Hepatocyte (in vitro differentiated cells): ENCODE measurements around the gene OSBPL6. TPM values are rescaled to one million over a fixed set of nuclear protein-coding genes. Genes with fewer than 3 reads are reported as not detected.

Source experiments
- DNase-seq: peaks from one replicate; pipeline ENCODE4 v3.0.0-alpha.2; 2016; ENCODE audit warnings: low spot score
- H2AFZ ChIP-seq: fragments of 200-600 bp; sonication (generic); 2 replicates; pipeline ENCODE4 v1.6.0; 2016; ENCODE audit warnings: antibody characterized with exemption, mild to moderate bottlenecking
- H3K27ac ChIP-seq: fragments of 200-600 bp; sonication (generic); 2 replicates; pipeline ENCODE4 v1.5.1; 2016; ENCODE audit warnings: mild to moderate bottlenecking
- H3K27me3 ChIP-seq: fragments of 200-600 bp; sonication (generic); 2 replicates; pipeline ENCODE4 v1.6.1; 2016
- H3K36me3 ChIP-seq: fragments of 200-600 bp; sonication (generic); replicated peaks from 2 replicates; pipeline ENCODE4 v1.5.1; 2016; ENCODE audit warnings: low read depth; ENCODE audit not compliant: insufficient read depth
- H3K4me1 ChIP-seq: fragments of 200-600 bp; sonication (generic); 2 replicates; pipeline ENCODE4 v1.5.1; 2016; ENCODE audit warnings: mild to moderate bottlenecking, moderate library complexity; ENCODE audit not compliant: insufficient read depth
- H3K4me2 ChIP-seq: fragments of 200-600 bp; sonication (generic); 2 replicates; pipeline ENCODE4 v1.6.0; 2016
- H3K4me3 ChIP-seq: fragments of 200-600 bp; sonication (generic); 2 replicates; pipeline ENCODE4 v1.5.1; 2016; ENCODE audit warnings: mild to moderate bottlenecking
- H3K79me2 ChIP-seq: fragments of 200-600 bp; sonication (generic); 2 replicates; pipeline ENCODE4 v1.6.0; 2017; ENCODE audit warnings: mild to moderate bottlenecking
- H3K9me2 ChIP-seq: fragments of 200-600 bp; sonication (generic); replicated peaks from 2 replicates; pipeline ENCODE4 v1.6.0; 2017; ENCODE audit warnings: mild to moderate bottlenecking; ENCODE audit not compliant: insufficient read depth
- H3K9me3 ChIP-seq: fragments of 200-600 bp; sonication (generic); 2 replicates; pipeline ENCODE4 v1.5.1; 2016; ENCODE audit warnings: low read depth, mild to moderate bottlenecking
- H4K20me1 ChIP-seq: fragments of 200-600 bp; sonication (generic); 2 replicates; pipeline ENCODE4 v1.6.0; 2016; ENCODE audit warnings: mild to moderate bottlenecking; ENCODE audit not compliant: insufficient read depth, poor library complexity, severe bottlenecking
- CTCF ChIP-seq: fragments of 200-600 bp; sonication (generic); IDR thresholded peaks from 2 replicates; pipeline ENCODE4 v1.5.1; 2016; ENCODE audit warnings: antibody characterized with exemption, mild to moderate bottlenecking; ENCODE audit not compliant: poor library complexity
- EZH2 ChIP-seq: fragments of 200-600 bp; sonication (generic); IDR thresholded peaks from 2 replicates; pipeline ENCODE4 v1.6.1; 2016; ENCODE audit warnings: antibody characterized with exemption, mild to moderate bottlenecking, borderline replicate concordance
- EZH2phosphoT487 ChIP-seq: fragments of 200-600 bp; sonication (generic); IDR thresholded peaks from one replicate; pipeline ENCODE4 v1.6.1; 2018; ENCODE audit warnings: antibody characterized with exemption, mild to moderate bottlenecking, low read depth, moderate library complexity; ENCODE audit not compliant: unreplicated experiment, severe bottlenecking
- WGBS: methylation state at CpG from one replicate; pipeline ENCODE4 v1.1.6; 2016; ENCODE audit warnings: low lambda C conversion rate; ENCODE audit errors: missing lambda C conversion rate; 5-methylcytosine and 5-hydroxymethylcytosine counted together
- polyA plus RNA-seq: library from polyadenylated mRNA; unstranded; fragments of >200 nt; fragmentation: Nextera tagmentation; extraction: Ambion mirVana; gene quantifications from 2 replicates; pipeline ENCODE4 v1.2.1, GENCODE V29; 2016
- total RNA-seq: library from RNA; depleted of rRNA; stranded (reverse); fragments of >200 nt; gene quantifications from 2 replicates; pipeline ENCODE4 v1.2.3, GENCODE V29; 2014

The OSBPL6 gene
- total and polyA plus RNA-seq, 2 experiments from 2014 or later = 2.5 to 3.0 TPM

GRCh38 chr2:178191004-178191508, 3.3 kb upstream of the OSBPL6 start:
- Histone ChIP-seq H3K9me2 (no peaks in the 10 kb centered on the region), H2AFZ (no peak overlapping the region), H3K27ac (no peak overlapping the region), H4K20me1 (no peaks in the 10 kb centered on the region), H3K4me2 (no peak overlapping the region), H3K9me3 (no peaks in the 10 kb centered on the region), H3K36me3 (no peaks in the 10 kb centered on the region), H3K79me2 (no peaks in the 10 kb centered on the region), H3K4me3 (no peak overlapping the region), H3K4me1 (no peaks in the 10 kb centered on the region), H3K27me3 (peaks cover 17% of the 10 kb centered on the region)
- 48% methylated on average over 6 of the region's 6 CpGs for WGBS
- TF ChIP-seq EZH2 (no peak), CTCF (no peak), EZH2phosphoT487 (no peak)
- no peak for DNase-seq

- Histone ChIP-seq H3K36me3 (no peaks in the 10 kb centered on the region), H3K79me2 (no peaks in the 10 kb centered on the region), H3K9me3 (no peaks in the 10 kb centered on the region), H3K9me2 (no peaks in the 10 kb centered on the region), H3K4me1 (no peaks in the 10 kb centered on the region), H3K4me3 (no peak overlapping the region), H2AFZ (no peak overlapping the region), H3K4me2 (no peak overlapping the region), H3K27me3 (peaks cover 20% of the 10 kb centered on the region), H4K20me1 (no peaks in the 10 kb centered on the region), H3K27ac (no peak overlapping the region)
- no peak for TF ChIP-seq EZH2phosphoT487
- TF ChIP-seq CTCF = no peak
- TF ChIP-seq EZH2 = no peak
- no peak for DNase-seq
- WGBS = 77% methylated on average over 2 of the region's 2 CpGs
Measured at GRCh38 chr2:178191511-178191910, 2.8 kb upstream of the OSBPL6 start.

GRCh38 chr2:178193496-178193822, 853 bp upstream of the OSBPL6 start:
- H3K4me2 ChIP-seq = peak overlapping the region; percentile 99
- H3K9me2 ChIP-seq = no peaks in the 10 kb centered on the region
- H2AFZ ChIP-seq = peak overlapping the region; percentile 99
- H3K27ac ChIP-seq = peak overlapping the region; percentile 87
- H3K4me1 ChIP-seq = no peaks in the 10 kb centered on the region
- H3K4me3 ChIP-seq = peak overlapping the region; percentile 61
- TF ChIP-seq EZH2phosphoT487 = no peak
- no peak for TF ChIP-seq CTCF
- TF ChIP-seq EZH2 = no peak
- no peaks in the 10 kb centered on the region for H3K9me3 ChIP-seq
- no peaks in the 10 kb centered on the region for H3K36me3 ChIP-seq
- H3K27me3 ChIP-seq = peaks cover 33% of the 10 kb centered on the region
- 9% methylated on average over 10 of the region's 10 CpGs for WGBS
- DNase-seq = no peak
- no peaks in the 10 kb centered on the region for H3K79me2 ChIP-seq
- no peaks in the 10 kb centered on the region for H4K20me1 ChIP-seq
